ENCODE results near the gene ZNF445. TPM values are rescaled to one million over a fixed set of nuclear protein-coding genes. Genes with fewer than 3 reads are reported as not detected.
A peak's percentile ranks its signal among the peaks of the same experiment; 100 is the strongest.

The ZNF445 gene
- total and polyA plus RNA-seq, 9 of the 15 experiments (the other 6 are each of a cell fraction or from before 2014, with no cell fraction given) = 1.2 to 26.9 (median 10.6) TPM

GRCh38 chr3:44439499-44440295 lies 37.8 kb downstream of the ZNF445 start (continued):
- TF ChIP-seq TBP (optimal IDR thresholded peaks at IDR 0.05; ENCODE audit: low read depth, low read length) (peak; percentile 95), LCOR (CRISPR knock-in tag; IDR thresholded peaks at IDR 0.05) (peak; percentile 73), POLR3A (IDR thresholded peaks at IDR 0.05; ENCODE audit: borderline replicate concordance, extremely low read depth, insufficient read depth, insufficient read length) (no peak), EP300 (IDR thresholded peaks at IDR 0.05; ENCODE audit: low read length) (peak; percentile 100), ILF3 (IDR thresholded peaks at IDR 0.05; ENCODE audit: borderline replicate concordance) (peak; percentile 61; the same call in 1 of the 2 replicates), MEF2D (tag; conservative IDR thresholded peaks at IDR 0.05; ENCODE audit: low read depth) (peak; percentile 90), IRF1 (CRISPR knock-in tag; IDR thresholded peaks at IDR 0.05; ENCODE audit: borderline replicate concordance) (no peak), CBX1 (IDR thresholded peaks at IDR 0.05; ENCODE audit: low read depth) (peak; percentile 89; the same call in 1 of the 2 replicates), ZNF324 (CRISPR knock-in tag; IDR thresholded peaks at IDR 0.05) (0 out of 2 replicates have a peak, but pooled peaks have one; percentile 28), ZNF668 (CRISPR knock-in tag; IDR thresholded peaks at IDR 0.05) (no peak), FOXM1 (IDR thresholded peaks at IDR 0.05; ENCODE audit: low read depth) (peak; percentile 92), FOXM1 (CRISPR knock-in tag; IDR thresholded peaks at IDR 0.05; ENCODE audit: low read depth) (0 out of 2 replicates have a peak, but pooled peaks have one; percentile 81), ZNF655 (CRISPR knock-in tag; IDR thresholded peaks at IDR 0.05) (no peak), POLR2B (IDR thresholded peaks at IDR 0.05; ENCODE audit: low read depth, partially characterized antibody) (peak; percentile 98), LARP7 (IDR thresholded peaks at IDR 0.05) (no peak), ZNF121 (CRISPR knock-in tag; conservative IDR thresholded peaks at IDR 0.05) (no peak), U2AF2 (optimal IDR thresholded peaks at IDR 0.05; ENCODE audit: low read depth, low read length) (no peak), ZNF398 (CRISPR knock-in tag; IDR thresholded peaks at IDR 0.05) (no peak), MITF (IDR thresholded peaks at IDR 0.05) (no peak; the same call in 1 of the 2 replicates), UBTF (IDR thresholded peaks at IDR 0.05; ENCODE audit: borderline replicate concordance in 1 of 2, low read depth in 2 of 2, low read length in 2 of 2) (peak; percentile 62 to 74; a peak in 1 of 4 replicates)

Data from K562 (cell line).